Stimulated activated CD4-positive, alpha-beta T cell treated with anti-CD3 and anti-CD28 coated beads, TNF-alpha, amount 100 ng/mL, for 4 hours (primary cell): ENCODE measurements around the gene LMOD3.

Source experiments
- DNase-seq, 3 experiments: peaks; one replicate each; pipeline ENCODE4 v3.0.0-alpha.2; 2020; ENCODE audit warnings: low read depth in 3 of 3

Gene LMOD3

GRCh38 chr3:69091389-69092029 lies 30.9 kb downstream of the LMOD3 start:
- DNase-seq = no peak

GRCh38 chr3:69090021-69090420 lies 32.4 kb downstream of the LMOD3 start:
- no peak for DNase-seq

- DNase-seq = no peak
These were observed 34.3 kb downstream of the LMOD3 start for GRCh38 chr3:69088063-69088462.

GRCh38 chr3:69087030-69087791 lies 35.2 kb downstream of the LMOD3 start:
- no peak for DNase-seq

GRCh38 chr3:69085833-69086722 lies 36.3 kb downstream of the LMOD3 start:
- peak; percentile 60 to 68 (median 65) for DNase-seq

GRCh38 chr3:69085168-69085832 lies 37.1 kb downstream of the LMOD3 start:
- DNase-seq = no peak

- DNase-seq = peak; percentile 61 to 85 (median 80)
These were observed 37.8 kb downstream of the LMOD3 start, which contains the start of gene ARL6IP5 for GRCh38 chr3:69084326-69085167. TSS of gene ARL6IP5 (plus strand) at chr3:69084937. CDS start at chr3:69085048, 111 bp downstream.

- DNase-seq = peak in 2 of 3 experiments; percentile 47 to 60
These were observed 39.6 kb downstream of the LMOD3 start for GRCh38 chr3:69082805-69083204.

- no peak for DNase-seq
These were observed 40.0 kb downstream of the LMOD3 start for GRCh38 chr3:69082361-69082760.

- DNase-seq = no peak
These were observed 40.7 kb downstream of the LMOD3 start for GRCh38 chr3:69081583-69082262.

GRCh38 chr3:69080233-69080920 lies 42.0 kb downstream of the LMOD3 start, which contains the start of gene UBA3:
TSS of gene UBA3 (minus strand) at chr3:69080365. CDS start at chr3:69080353, 12 bp downstream.
- peak; percentile 87 to 90 (median 90) for DNase-seq

- peak in 1 of 3 experiments; percentile 19 for DNase-seq
These were observed 42.9 kb downstream of the LMOD3 start for GRCh38 chr3:69079269-69080159.

- no peak for DNase-seq
These were observed 49.5 kb downstream of the LMOD3 start for GRCh38 chr3:69072928-69073327.

GRCh38 chr3:69066121-69066520 lies 56.3 kb downstream of the LMOD3 start:
- DNase-seq = no peak

- no peak for DNase-seq
These were observed 57.0 kb downstream of the LMOD3 start for GRCh38 chr3:69065318-69065964.

GRCh38 chr3:69063636-69064035 lies 58.8 kb downstream of the LMOD3 start:
- DNase-seq = no peak

- no peak for DNase-seq
These were observed 62.7 kb downstream of the LMOD3 start for GRCh38 chr3:69059688-69060087.

- DNase-seq = no peak
These were observed 63.5 kb downstream of the LMOD3 start for GRCh38 chr3:69058947-69059224.
